Right lobe of liver (tissue), 6 donors: ENCODE results near the gene RAPGEF2. TPM values are rescaled to one million over a fixed set of nuclear protein-coding genes. Genes with fewer than 3 reads are reported as not detected.

Experiments
- ATAC-seq, 4 donors: fragments of 200-7000 bp; cut with Tn5 transposase; one replicate each; pipeline ENCODE4 v1.9.1; 2020; ENCODE audit warnings: mild to moderate bottlenecking in 4 of 4, moderate library complexity in 4 of 4
- DNase-seq, 3 donors: peaks; one replicate each; pipeline ENCODE4 v3.0.0-alpha.2; 2020
- H3K27ac ChIP-seq, 3 donors: fragments of 200-600 bp; one replicate each; pipeline ENCODE4 v1.8.0; 2022
- H3K27me3 ChIP-seq, 2 donors: fragments of 200-600 bp; one replicate each; pipeline ENCODE4 v1.8.0; 2022
- H3K36me3 ChIP-seq, 4 donors: fragments of 200-600 bp; sonication (generic) in 1 of 4; one replicate each; pipeline versions ENCODE4 v1.5.1 to v1.8.0; 2017 to 2022; ENCODE audit warnings: control low read depth in 1 of 4
- H3K4me1 ChIP-seq, 4 donors: fragments of 200-600 bp; sonication (generic) in 1 of 4; one replicate each; pipeline versions ENCODE4 v1.5.1 to v1.8.0; 2017 to 2022; ENCODE audit warnings: control low read depth in 1 of 4
- H3K4me3 ChIP-seq, 3 donors: fragments of 200-600 bp; one replicate each; pipeline ENCODE4 v1.8.0; 2022
- H3K9me3 ChIP-seq, 4 donors: fragments of 200-600 bp; sonication (generic) in 1 of 4; one replicate each; pipeline versions ENCODE4 v1.5.1 to v1.8.0; 2017 to 2022; ENCODE audit warnings: control low read depth in 1 of 4
- POLR2A ChIP-seq: fragments of 450-650 bp; IDR thresholded peaks from one replicate; pipeline ENCODE4 v1.6.1; 2017; ENCODE audit warnings: antibody characterized with exemption, mild to moderate bottlenecking
- WGBS: methylation state at CpG from one replicate; pipeline ENCODE4 v1.1.6; 2018; ENCODE audit warnings: low coverage, low lambda C conversion rate; ENCODE audit not compliant: insufficient coverage; ENCODE audit errors: missing lambda C conversion rate; 5-methylcytosine and 5-hydroxymethylcytosine counted together
- intact Hi-C, 2 donors: fragments of 100-400 bp; cut with DNase I; formaldehyde crosslinking; loops; one replicate each; pipeline versions ENCODE4 v1.11.2 to v1.14.1; 2022
- total RNA-seq, 6 experiments: library from RNA; depleted of rRNA in 2 of 6; stranded (reverse); fragments of >200 nt in 2 of 6; fragmentation: NEBNext Ultra II Directional in 3 of 6; extraction: Animal tissue kit (Norgen Biotek cat#: 25700) in 3 of 6; gene quantifications; one replicate each; pipeline versions ENCODE4 v1.1.0 to v1.2.4, GENCODE V29; 2016 to 2023
- TF ChIP-seq, protein P1 (sequence below), 4 donors: fragments of 200-600 bp in 3 of 4; fragments of 450-650 bp in 1 of 4; IDR thresholded peaks; one replicate each; pipeline versions ENCODE4 v1.5.1 to v1.8.0; 2016 to 2022; ENCODE audit warnings: antibody characterized with exemption in 4 of 4, mild to moderate bottlenecking in 2 of 4
- donor health status: DM: no; HTN: yes; CAD: no.
- donor health status: DM: no; HTN: no; CAD: no.
- donor health status: DM: no; HTN: no; CAD: no.
- donor health status: DM: no; HTN: yes; CAD: no.
- donor health status: DM: no; HTN: yes; CAD: no.

Gene RAPGEF2
- total RNA-seq, 6 experiments from 2014 or later, result 22.1 to 32.1 (median 27.2) TPM

DNA sequence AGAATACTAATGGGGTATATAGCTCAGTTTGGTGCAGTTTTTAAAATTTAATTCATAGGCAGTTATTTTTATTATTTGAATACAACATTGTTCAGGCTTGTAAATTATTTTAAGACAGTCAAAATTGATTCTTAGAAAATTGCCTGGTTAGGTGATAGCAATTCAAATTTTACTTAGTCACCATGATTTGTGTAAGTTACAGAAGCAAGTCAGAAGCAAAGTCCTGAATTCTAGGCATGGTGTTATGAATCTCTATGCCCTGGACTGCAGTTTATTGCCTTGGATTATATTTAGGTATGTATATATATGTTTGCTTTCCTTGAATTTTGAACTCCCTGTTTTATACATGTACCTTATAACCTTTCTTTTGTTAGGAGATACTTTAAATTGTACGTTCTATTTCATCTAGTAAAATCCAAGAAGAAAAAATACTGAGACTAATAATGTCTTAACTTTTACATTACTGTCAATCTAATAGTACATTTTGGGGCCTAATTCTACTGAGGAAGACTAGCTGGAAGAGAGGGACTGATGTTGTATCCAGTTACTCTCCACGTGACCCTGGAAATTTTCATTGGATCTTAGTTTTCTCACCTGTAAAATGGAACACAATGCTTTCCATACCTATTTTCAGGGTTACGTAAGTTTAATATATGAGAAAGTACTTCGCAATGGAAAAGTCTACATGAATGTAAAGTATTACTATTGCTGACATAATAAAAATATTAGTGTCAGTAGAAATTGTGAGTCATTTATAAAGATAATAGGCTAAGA lies 25.1 kb downstream of the RAPGEF2 start:
- TF ChIP-seq, protein P1, sequence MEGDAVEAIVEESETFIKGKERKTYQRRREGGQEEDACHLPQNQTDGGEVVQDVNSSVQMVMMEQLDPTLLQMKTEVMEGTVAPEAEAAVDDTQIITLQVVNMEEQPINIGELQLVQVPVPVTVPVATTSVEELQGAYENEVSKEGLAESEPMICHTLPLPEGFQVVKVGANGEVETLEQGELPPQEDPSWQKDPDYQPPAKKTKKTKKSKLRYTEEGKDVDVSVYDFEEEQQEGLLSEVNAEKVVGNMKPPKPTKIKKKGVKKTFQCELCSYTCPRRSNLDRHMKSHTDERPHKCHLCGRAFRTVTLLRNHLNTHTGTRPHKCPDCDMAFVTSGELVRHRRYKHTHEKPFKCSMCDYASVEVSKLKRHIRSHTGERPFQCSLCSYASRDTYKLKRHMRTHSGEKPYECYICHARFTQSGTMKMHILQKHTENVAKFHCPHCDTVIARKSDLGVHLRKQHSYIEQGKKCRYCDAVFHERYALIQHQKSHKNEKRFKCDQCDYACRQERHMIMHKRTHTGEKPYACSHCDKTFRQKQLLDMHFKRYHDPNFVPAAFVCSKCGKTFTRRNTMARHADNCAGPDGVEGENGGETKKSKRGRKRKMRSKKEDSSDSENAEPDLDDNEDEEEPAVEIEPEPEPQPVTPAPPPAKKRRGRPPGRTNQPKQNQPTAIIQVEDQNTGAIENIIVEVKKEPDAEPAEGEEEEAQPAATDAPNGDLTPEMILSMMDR (IDR thresholded peaks at IDR 0.05), result no peak
- no peak for TF ChIP-seq POLR2A
- H3K4me1 ChIP-seq, result peaks cover 0 to 22% (median 6%) of the 10 kb centered on the region in 4 donors
- no peak overlapping the region for H3K27ac ChIP-seq
- intact Hi-C loops, result no loop called here
- ATAC-seq, result no peak
- no peaks in the 10 kb centered on the region for H3K9me3 ChIP-seq
- no peaks in the 10 kb centered on the region for H3K27me3 ChIP-seq
- DNase-seq, result no peak
- no peak overlapping the region for H3K4me3 ChIP-seq
- no peaks in the 10 kb centered on the region for H3K36me3 ChIP-seq
- WGBS, result 87% methylated on average over 4 of the region's 4 CpGs

DNA sequence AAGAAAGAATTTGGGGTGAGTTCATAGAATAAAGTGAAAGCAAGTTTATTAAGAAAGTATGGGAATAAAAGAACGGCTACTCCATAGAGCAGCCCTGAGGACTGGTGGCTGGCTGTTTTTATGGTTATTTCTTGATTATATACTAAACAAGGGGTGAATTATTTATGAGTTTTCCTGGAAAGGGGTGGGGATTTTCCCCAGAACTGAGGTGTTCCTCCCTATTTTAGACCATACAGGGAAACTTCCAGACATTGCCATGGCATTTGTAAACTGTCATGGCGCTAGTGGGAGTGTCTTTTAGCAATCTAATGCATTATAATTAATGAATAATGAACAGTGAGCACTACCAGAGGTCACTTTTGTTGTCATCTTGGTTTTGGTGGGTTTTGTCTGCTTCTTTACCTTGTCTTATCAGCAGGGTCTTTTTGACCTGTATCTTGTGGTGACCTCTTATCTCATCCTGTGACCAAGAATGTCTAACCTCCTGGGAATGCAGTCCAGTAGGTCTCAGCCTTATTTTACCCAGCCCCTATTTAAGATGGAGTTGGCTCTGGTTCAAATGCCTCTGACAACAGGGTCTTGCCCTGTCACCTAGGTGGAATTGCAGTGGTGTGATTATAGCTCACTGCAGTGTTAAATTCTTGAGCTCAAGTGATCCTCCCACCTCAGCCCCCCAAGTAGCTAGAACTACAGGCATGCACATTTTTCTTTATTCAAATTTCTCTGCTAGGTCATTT lies 27.1 kb downstream of the RAPGEF2 start:
- ATAC-seq (no peak), DNase-seq (no peak)
- no peaks in the 10 kb centered on the region for H3K36me3 ChIP-seq
- no peaks in the 10 kb centered on the region for H3K9me3 ChIP-seq
- WGBS, result 83% methylated on average over 2 of the region's 2 CpGs
- H3K27me3 ChIP-seq, result no peaks in the 10 kb centered on the region
- H3K4me1 ChIP-seq, result peaks cover 0 to 15% (median 5%) of the 10 kb centered on the region in 4 donors
- TF ChIP-seq POLR2A, result no peak
- TF ChIP-seq, protein P1 (IDR thresholded peaks at IDR 0.05), result no peak
- H3K27ac ChIP-seq, result no peak overlapping the region
- H3K4me3 ChIP-seq, result no peak overlapping the region
- intact Hi-C loops, result no loop called here

DNA sequence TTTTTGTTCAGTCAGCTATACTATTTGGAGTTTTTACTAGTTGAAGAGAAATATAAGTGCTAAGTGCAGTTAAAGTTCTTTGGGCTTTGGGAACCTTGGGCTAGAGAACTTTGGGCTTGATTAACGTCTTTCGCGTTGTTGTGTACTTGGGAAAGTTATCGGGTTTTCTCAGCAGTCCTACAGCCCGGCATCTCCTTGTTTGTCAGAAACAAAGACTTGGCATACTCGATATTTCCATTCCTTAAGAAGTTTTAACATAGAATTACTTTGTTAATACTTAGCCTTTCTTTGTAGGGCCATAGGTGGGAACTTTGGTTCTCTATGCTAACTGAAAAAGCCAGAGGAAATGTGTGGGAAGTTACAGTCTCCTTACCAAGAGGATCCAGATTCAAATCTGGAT lies 28.7 kb downstream of the RAPGEF2 start:
- Histone ChIP-seq H3K27ac (no peak overlapping the region), H3K9me3 (no peaks in the 10 kb centered on the region), H3K4me1 (peaks cover 0 to 3% (median 0%) of the 10 kb centered on the region in 4 donors), H3K4me3 (no peak overlapping the region), H3K27me3 (no peaks in the 10 kb centered on the region), H3K36me3 (no peaks in the 10 kb centered on the region)
- ATAC-seq, result no peak
- no peak for DNase-seq
- WGBS, result 95% methylated on average over 6 of the region's 6 CpGs
- intact Hi-C loops, result no loop called here
- no peak for TF ChIP-seq POLR2A
- TF ChIP-seq, protein P1 (IDR thresholded peaks at IDR 0.05), result no peak

DNA sequence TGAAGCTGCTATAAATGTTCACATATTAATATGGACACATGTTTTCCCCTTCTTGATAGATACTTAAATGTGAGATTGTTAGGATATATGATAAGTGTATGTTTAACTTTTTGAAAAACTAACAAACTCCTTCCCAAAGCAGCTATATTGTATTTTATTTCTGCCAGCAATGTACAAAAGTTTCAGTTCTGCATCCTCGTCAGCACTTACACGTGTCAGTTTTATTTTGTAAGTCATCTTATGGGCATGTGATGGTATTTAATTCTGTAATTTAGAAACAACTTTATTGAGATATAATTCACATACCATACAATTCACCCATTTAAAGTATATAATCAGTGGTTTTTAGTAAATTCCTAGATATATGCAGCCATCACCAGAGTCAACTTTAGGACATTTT lies 31.6 kb downstream of the RAPGEF2 start:
- Histone ChIP-seq H3K27ac (no peak overlapping the region), H3K27me3 (no peaks in the 10 kb centered on the region), H3K9me3 (no peaks in the 10 kb centered on the region), H3K36me3 (no peaks in the 10 kb centered on the region), H3K4me3 (no peak overlapping the region), H3K4me1 (peaks cover 0 to 3% (median 0%) of the 10 kb centered on the region in 4 donors)
- no peak for ATAC-seq
- no peak for DNase-seq
- TF ChIP-seq, protein P1 (IDR thresholded peaks at IDR 0.05), result no peak
- no peak for TF ChIP-seq POLR2A
- 77% methylated on average over 2 of the region's 2 CpGs for WGBS
- intact Hi-C loops, result no loop called here
